ENCODE data around the gene EML6. TPM values are rescaled to one million over a fixed set of nuclear protein-coding genes. Genes with fewer than 3 reads are reported as not detected.

Gene EML6
- polyA plus RNA-seq, 1 donor, result 6.0 TPM

DNA sequence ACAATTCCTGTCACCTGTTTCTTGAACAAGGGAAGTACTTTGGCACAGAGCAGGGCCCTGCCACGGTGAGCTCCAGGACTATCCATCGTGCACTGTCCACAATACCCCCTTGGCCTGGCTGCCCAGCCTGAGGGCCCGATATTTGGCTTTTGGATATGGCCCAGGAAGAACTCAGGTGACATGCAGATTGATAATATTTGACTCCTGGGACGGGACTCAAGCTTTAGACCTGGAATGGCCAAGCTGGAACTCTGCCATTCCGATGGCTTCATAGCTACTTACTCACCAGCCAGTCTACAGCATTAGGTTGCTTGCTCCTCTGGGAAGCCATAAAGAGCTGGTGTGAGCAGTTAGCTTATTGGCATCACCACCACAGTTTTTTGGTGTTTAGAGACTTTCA lies 26.6 kb downstream of the EML6 start:
- WGBS (ENCODE audit: insufficient coverage, low lambda C conversion rate), result no CpG with 5 or more reads among the region's 5 CpGs
- no peak overlapping the region for H3K27ac ChIP-seq (ENCODE audit: low read length)
- no peaks in the 10 kb centered on the region for H3K27me3 ChIP-seq (ENCODE audit: control insufficient read depth, insufficient read depth, low read length)

DNA sequence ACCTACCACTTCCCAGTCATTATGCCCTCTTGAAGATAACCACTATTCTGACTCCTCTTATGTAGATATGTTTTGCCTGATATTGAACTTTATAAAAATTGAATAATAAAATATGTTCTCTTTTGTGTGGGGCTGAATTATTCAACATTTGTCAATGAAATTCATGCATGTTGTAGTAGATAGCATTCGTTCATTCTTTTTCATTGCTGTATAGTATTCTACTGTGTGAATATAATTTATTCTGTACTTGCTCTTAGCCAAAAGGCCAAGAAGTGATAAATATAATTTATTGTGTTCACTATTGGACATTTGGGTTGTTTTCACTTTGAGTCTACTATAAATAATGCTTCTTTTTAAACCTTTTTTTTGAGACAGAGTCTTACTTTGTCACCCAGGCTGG lies 29.0 kb downstream of the EML6 start:
- H3K27ac ChIP-seq (ENCODE audit: low read length), result no peak overlapping the region
- H3K4me1 ChIP-seq (ENCODE audit: control insufficient read depth, insufficient read depth, low read length), result no peaks in the 10 kb centered on the region
- no peaks in the 10 kb centered on the region for H3K27me3 ChIP-seq (ENCODE audit: control insufficient read depth, insufficient read depth, low read length)
- WGBS (ENCODE audit: insufficient coverage, low lambda C conversion rate), result no CpG with 5 or more reads among the region's 1 CpG
- no peaks in the 10 kb centered on the region for H3K9me3 ChIP-seq (ENCODE audit: control insufficient read depth, low read depth, low read length)
- H3K36me3 ChIP-seq (ENCODE audit: control insufficient read depth, insufficient read depth, low read length), result no peaks in the 10 kb centered on the region
- H3K4me3 ChIP-seq (ENCODE audit: low read length), result no peak overlapping the region
- no peak for DNase-seq

More for the DNA sequence above, 26.6 kb downstream of the EML6 start:
- H3K36me3 ChIP-seq (ENCODE audit: control insufficient read depth, insufficient read depth, low read length), result no peaks in the 10 kb centered on the region
- no peaks in the 10 kb centered on the region for H3K4me1 ChIP-seq (ENCODE audit: control insufficient read depth, insufficient read depth, low read length)
- no peak overlapping the region for H3K4me3 ChIP-seq (ENCODE audit: low read length)
- DNase-seq, result no peak
- H3K9me3 ChIP-seq (ENCODE audit: control insufficient read depth, low read depth, low read length), result no peaks in the 10 kb centered on the region

DNA sequence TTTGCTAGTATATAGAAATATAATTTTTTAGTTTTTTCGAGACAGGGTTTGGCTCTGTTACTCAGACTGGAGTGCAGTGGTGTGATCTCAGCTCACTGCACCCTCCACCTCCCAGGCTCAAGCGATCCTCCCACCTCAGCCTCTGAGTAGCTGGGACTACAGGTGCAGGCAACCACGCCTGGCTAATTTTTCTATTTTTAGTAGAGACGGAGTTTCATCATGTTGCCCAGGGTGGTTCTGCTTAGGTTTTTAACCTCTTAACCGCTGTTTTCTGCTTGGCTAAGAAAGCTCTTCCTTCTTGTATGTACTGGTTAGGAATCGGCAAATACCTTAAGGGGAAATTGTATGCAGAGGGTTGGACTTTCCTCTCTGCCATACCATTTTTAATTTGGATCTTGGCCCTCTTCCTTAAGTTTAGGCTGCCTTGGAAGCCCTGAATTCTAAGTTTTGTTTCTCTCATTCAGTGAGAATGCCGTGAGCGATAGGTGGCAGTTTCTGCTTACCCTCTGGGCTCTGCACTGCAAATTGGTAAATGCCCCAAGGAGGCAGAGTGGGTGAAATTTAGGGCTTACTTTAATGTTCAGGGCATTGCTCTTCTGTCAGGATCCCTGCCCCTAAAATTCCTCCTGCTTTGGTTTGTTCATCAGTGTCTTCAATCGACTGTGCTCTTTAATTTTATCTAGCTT lies 32.3 kb downstream of the EML6 start:
- WGBS (ENCODE audit: insufficient coverage, low lambda C conversion rate), result 44% methylated on average over 3 of the region's 9 CpGs
- no peaks in the 10 kb centered on the region for H3K4me1 ChIP-seq (ENCODE audit: control insufficient read depth, insufficient read depth, low read length)
- no peak for DNase-seq

DNA sequence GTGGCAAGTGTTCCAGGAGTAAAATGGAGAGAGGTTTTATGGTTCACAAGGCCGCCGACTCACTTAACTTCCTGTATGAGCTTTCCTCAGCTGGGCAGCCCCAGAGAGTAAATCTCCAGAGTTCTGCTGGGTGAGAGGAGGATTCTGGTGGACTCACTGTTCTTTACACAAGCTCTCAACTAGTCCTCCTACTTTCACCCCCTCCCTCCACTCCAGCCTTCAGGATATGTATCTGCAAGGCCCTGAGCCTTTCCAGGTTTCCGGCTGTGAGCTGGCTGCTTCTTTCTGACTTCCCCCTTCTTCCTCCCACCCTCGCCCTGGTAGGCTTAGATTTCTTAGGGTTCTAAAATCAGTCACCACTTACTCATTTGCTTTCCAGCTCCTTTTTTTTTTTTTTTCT lies 34.0 kb downstream of the EML6 start:
- Histone ChIP-seq H3K9me3 (ENCODE audit: control insufficient read depth, low read depth, low read length) (no peaks in the 10 kb centered on the region), H3K4me1 (ENCODE audit: control insufficient read depth, insufficient read depth, low read length) (no peaks in the 10 kb centered on the region), H3K4me3 (ENCODE audit: low read length) (no peak overlapping the region), H3K27me3 (ENCODE audit: control insufficient read depth, insufficient read depth, low read length) (no peaks in the 10 kb centered on the region), H3K27ac (ENCODE audit: low read length) (no peak overlapping the region), H3K36me3 (ENCODE audit: control insufficient read depth, insufficient read depth, low read length) (no peaks in the 10 kb centered on the region)
- no peak for DNase-seq
- WGBS (ENCODE audit: insufficient coverage, low lambda C conversion rate), result no CpG with 5 or more reads among the region's 4 CpGs

More for the DNA sequence above, 32.3 kb downstream of the EML6 start:
- Histone ChIP-seq H3K27me3 (ENCODE audit: control insufficient read depth, insufficient read depth, low read length) (no peaks in the 10 kb centered on the region), H3K9me3 (ENCODE audit: control insufficient read depth, low read depth, low read length) (no peaks in the 10 kb centered on the region), H3K4me3 (ENCODE audit: low read length) (no peak overlapping the region), H3K27ac (ENCODE audit: low read length) (no peak overlapping the region), H3K36me3 (ENCODE audit: control insufficient read depth, insufficient read depth, low read length) (no peaks in the 10 kb centered on the region)

DNA sequence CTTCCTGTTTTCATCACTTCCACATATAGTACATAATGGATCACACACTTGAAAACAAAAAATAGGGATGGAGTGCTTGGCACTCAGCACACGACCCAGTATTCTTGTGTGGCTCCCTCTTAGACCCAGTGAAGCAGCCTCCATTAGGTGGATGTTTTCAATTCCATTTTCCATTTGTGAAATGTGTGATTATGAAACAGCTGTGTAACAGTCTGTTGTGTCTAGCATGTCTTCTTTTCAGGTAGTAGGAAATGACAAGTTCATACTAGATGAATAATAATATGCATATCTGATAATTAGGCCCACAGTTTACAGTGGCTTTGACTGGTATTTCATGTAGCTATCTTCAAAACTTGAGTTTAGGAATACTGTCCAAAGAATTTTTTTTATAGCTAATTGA lies 35.5 kb downstream of the EML6 start:
- Histone ChIP-seq H3K27me3 (ENCODE audit: control insufficient read depth, insufficient read depth, low read length) (no peaks in the 10 kb centered on the region), H3K36me3 (ENCODE audit: control insufficient read depth, insufficient read depth, low read length) (no peaks in the 10 kb centered on the region), H3K4me1 (ENCODE audit: control insufficient read depth, insufficient read depth, low read length) (no peaks in the 10 kb centered on the region), H3K9me3 (ENCODE audit: control insufficient read depth, low read depth, low read length) (no peaks in the 10 kb centered on the region), H3K27ac (ENCODE audit: low read length) (no peak overlapping the region), H3K4me3 (ENCODE audit: low read length) (no peak overlapping the region)
- DNase-seq, result no peak
- WGBS (ENCODE audit: insufficient coverage, low lambda C conversion rate), result no CpG with 5 or more reads among the region's 1 CpG

DNA sequence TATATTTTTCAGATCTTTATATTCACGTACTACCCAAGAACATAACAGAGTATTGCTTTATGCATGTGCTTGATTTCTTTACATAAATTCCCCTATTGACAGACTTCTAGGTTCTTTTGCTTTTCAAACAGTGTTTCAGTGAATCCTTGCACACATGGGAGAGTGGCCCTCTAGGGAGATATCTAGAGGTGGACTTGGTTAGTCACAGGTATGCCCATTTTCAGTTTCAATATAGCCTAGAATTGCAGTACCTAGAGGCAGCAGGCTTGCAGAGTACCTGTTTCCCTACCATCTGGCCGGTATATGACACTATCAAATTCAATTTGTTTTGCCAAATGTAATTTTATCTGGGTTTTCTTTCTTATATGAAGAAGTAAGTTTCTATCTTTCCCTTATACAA lies 36.8 kb downstream of the EML6 start:
- 100% methylated on average over 1 of the region's 2 CpGs for WGBS (ENCODE audit: insufficient coverage, low lambda C conversion rate)

DNA sequence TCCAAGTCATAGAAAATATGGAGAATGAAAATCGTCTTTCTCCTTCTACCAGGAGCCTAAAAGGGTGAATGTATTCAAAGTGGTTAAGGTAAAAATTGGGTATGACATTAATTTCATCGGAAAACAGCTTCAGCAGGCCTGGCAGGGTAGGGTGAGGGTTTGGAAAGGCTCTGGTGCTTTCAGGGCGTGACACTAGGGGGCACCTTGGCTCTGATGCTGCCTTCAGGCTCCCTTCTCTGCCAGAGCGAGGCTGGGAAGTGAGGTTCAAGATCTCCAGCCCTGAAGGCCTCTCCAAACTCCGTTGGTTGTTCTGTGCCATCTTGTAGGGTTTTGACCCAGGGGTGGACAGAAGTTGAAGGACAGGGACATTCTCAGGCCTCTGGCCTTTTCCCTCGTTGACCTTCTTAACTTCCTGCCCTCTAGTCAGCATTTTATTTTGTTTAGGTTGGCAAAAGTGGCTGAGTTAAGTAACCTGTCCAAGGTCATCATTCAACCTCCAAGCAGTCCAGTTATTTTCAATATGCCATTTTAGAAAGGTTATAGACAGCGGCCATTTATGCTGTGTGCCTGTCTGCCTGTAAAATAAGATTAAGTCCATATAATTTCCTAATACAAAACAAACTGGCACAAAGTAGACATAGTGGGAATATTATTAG lies 40.3 kb downstream of the EML6 start:
- WGBS (ENCODE audit: insufficient coverage, low lambda C conversion rate), result 50% methylated on average over 1 of the region's 7 CpGs
- H3K4me1 ChIP-seq (ENCODE audit: control insufficient read depth, insufficient read depth, low read length), result no peaks in the 10 kb centered on the region
- no peaks in the 10 kb centered on the region for H3K9me3 ChIP-seq (ENCODE audit: control insufficient read depth, low read depth, low read length)
- DNase-seq, result no peak
- H3K36me3 ChIP-seq (ENCODE audit: control insufficient read depth, insufficient read depth, low read length), result no peaks in the 10 kb centered on the region
- H3K27ac ChIP-seq (ENCODE audit: low read length), result no peak overlapping the region
- no peaks in the 10 kb centered on the region for H3K27me3 ChIP-seq (ENCODE audit: control insufficient read depth, insufficient read depth, low read length)
- H3K4me3 ChIP-seq (ENCODE audit: low read length), result no peak overlapping the region

More for the DNA sequence above, 36.8 kb downstream of the EML6 start:
- no peaks in the 10 kb centered on the region for H3K36me3 ChIP-seq (ENCODE audit: control insufficient read depth, insufficient read depth, low read length)
- no peaks in the 10 kb centered on the region for H3K27me3 ChIP-seq (ENCODE audit: control insufficient read depth, insufficient read depth, low read length)
- H3K4me3 ChIP-seq (ENCODE audit: low read length), result no peak overlapping the region
- no peak overlapping the region for H3K27ac ChIP-seq (ENCODE audit: low read length)
- H3K4me1 ChIP-seq (ENCODE audit: control insufficient read depth, insufficient read depth, low read length), result no peaks in the 10 kb centered on the region
- no peaks in the 10 kb centered on the region for H3K9me3 ChIP-seq (ENCODE audit: control insufficient read depth, low read depth, low read length)
- no peak for DNase-seq

DNA sequence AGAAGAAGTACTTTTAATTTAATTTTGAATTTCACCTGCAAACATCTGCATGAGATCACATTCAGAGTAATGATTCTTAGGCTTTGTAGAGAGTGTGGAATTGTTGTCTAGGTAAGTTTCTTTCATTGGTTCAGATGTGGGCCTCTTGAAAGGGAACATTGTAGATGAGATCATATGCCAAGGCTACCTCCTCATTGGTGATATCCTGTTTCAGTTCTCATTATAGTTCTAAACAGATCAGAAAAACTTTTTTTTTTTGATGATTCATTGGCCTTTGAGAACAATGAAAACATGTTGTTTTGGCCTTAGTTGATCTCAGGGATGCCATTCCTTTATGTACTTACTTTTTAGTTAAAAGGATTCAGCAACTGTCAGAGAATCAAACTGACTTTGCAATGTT lies 44.5 kb downstream of the EML6 start:
- no peak for DNase-seq
- H3K4me1 ChIP-seq (ENCODE audit: control insufficient read depth, insufficient read depth, low read length), result no peaks in the 10 kb centered on the region
- no peaks in the 10 kb centered on the region for H3K27me3 ChIP-seq (ENCODE audit: control insufficient read depth, insufficient read depth, low read length)
- H3K27ac ChIP-seq (ENCODE audit: low read length), result no peak overlapping the region
- no peak overlapping the region for H3K4me3 ChIP-seq (ENCODE audit: low read length)
- no peaks in the 10 kb centered on the region for H3K36me3 ChIP-seq (ENCODE audit: control insufficient read depth, insufficient read depth, low read length)
- no peaks in the 10 kb centered on the region for H3K9me3 ChIP-seq (ENCODE audit: control insufficient read depth, low read depth, low read length)

DNA sequence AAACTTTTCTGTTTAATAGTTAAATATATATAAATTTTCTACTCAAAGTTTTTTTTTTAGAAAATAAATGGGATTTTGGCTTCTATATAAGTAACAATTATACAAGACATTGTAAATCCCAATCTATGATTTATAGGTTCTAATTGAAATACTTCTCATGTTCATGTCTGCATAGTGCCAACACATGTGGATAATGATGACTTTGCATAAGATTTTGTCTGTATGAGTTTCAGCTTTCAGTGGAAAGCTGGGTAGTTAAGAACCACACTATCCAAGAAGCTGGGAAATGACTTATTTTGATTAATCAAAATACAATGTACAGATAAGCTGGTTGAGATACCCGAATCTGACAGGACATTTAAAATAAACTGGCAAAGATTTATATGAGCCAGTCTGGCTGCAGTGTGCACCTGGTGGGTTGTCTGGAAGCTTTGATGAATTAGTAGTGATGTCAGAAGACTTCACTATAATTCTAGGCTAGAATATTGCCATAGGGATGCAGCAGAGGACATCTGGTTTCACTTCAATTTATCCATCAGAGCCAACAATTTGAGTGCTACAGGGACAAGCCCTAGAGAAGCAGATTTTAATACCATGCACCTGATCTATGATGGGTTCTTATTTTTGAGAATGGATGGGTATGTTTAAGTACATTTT lies 45.4 kb downstream of the EML6 start:
- Histone ChIP-seq H3K27ac (ENCODE audit: low read length) (no peak overlapping the region), H3K4me1 (ENCODE audit: control insufficient read depth, insufficient read depth, low read length) (no peaks in the 10 kb centered on the region), H3K36me3 (ENCODE audit: control insufficient read depth, insufficient read depth, low read length) (no peaks in the 10 kb centered on the region), H3K27me3 (ENCODE audit: control insufficient read depth, insufficient read depth, low read length) (no peaks in the 10 kb centered on the region), H3K9me3 (ENCODE audit: control insufficient read depth, low read depth, low read length) (no peaks in the 10 kb centered on the region), H3K4me3 (ENCODE audit: low read length) (no peak overlapping the region)
- DNase-seq, result no peak
- no CpG with 5 or more reads among the region's 1 CpG for WGBS (ENCODE audit: insufficient coverage, low lambda C conversion rate)

DNA sequence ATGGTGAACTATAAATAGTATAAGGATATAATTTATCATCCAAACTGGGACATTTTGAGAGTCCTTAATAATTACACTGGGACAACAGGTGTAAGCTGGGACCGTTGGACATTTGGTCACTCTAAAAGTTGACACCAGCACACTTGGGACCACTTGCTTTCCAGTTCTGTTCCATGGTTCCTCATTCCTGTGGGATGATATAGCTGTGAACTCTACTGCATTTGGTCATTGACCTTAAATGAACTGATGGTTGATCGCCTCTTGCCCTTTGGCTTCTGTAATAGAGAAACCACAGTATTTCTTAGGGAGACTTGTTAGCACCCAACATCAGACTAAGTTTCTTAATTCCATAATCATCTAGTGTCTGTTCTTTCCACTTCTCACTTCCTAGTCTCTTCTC lies 46.7 kb downstream of the EML6 start:
- no peaks in the 10 kb centered on the region for H3K27me3 ChIP-seq (ENCODE audit: control insufficient read depth, insufficient read depth, low read length)
- DNase-seq, result no peak
- WGBS (ENCODE audit: insufficient coverage, low lambda C conversion rate), result no CpG with 5 or more reads among the region's 2 CpGs
- no peak overlapping the region for H3K27ac ChIP-seq (ENCODE audit: low read length)
- H3K4me3 ChIP-seq (ENCODE audit: low read length), result no peak overlapping the region
- H3K9me3 ChIP-seq (ENCODE audit: control insufficient read depth, low read depth, low read length), result peaks cover 2% of the 10 kb centered on the region
- H3K36me3 ChIP-seq (ENCODE audit: control insufficient read depth, insufficient read depth, low read length), result no peaks in the 10 kb centered on the region
- no peaks in the 10 kb centered on the region for H3K4me1 ChIP-seq (ENCODE audit: control insufficient read depth, insufficient read depth, low read length)

Measured in large intestine (tissue), 3 donors.